Measurements from ENCODE around the gene FNIP2. TPM values are rescaled to one million over a fixed set of nuclear protein-coding genes. Genes with fewer than 3 reads are reported as not detected.
"Not testable (repeated sequence)": the region's sequence is repeated elsewhere in the genome, so short reads cannot be mapped to it uniquely, and the experiment has no call there.

The FNIP2 gene
- total RNA-seq, 2 experiments from 2014 or later: 0.09 to 1.0 TPM

GRCh38 chr4:158875455-158875854, 106.6 kb downstream of the FNIP2 start:
- POLR2A ChIA-PET: interaction anchor here (0.5 to 0.6 kb wide), 2 partner anchors 159 to 194 kb away, joined by 3 to 5 read pairs; no protein-coding TSS in a partner anchor
- no peaks in the 10 kb centered on the region for H4K20me1 ChIP-seq (ENCODE audit: insufficient read depth, low read length)

GRCh38 chr4:158877069-158877468, 108.2 kb downstream of the FNIP2 start:
- Histone ChIP-seq H3K36me3 (ENCODE audit: insufficient read depth, low read length) (no peaks in the 10 kb centered on the region), H3K79me2 (ENCODE audit: insufficient read depth, low read depth, low read length) (no peaks in the 10 kb centered on the region), H3K9me3 (ENCODE audit: low read length) (no peaks in the 10 kb centered on the region), H3K4me1 (ENCODE audit: insufficient read depth, low read length, poor library complexity, severe bottlenecking) (no peaks in the 10 kb centered on the region), H3K27ac (ENCODE audit: low read depth, low read length, poor library complexity, severe bottlenecking) (no peak overlapping the region), H2AFZ (ENCODE audit: low read length) (no peak overlapping the region), H3K9me2 (ENCODE audit: insufficient read depth, low read length) (no peaks in the 10 kb centered on the region), H3K4me3 (ENCODE audit: low read depth, low read length, poor library complexity, severe bottlenecking) (no peak overlapping the region), H3K4me2 (ENCODE audit: low read length) (no peak overlapping the region), H4K20me1 (ENCODE audit: insufficient read depth, low read length) (no peaks in the 10 kb centered on the region)
- no peak for DNase-seq (ENCODE audit: low spot score)
- no peak for TF ChIP-seq CTCF (conservative IDR thresholded peaks at IDR 0.05; ENCODE audit: low read length)
- TF ChIP-seq EZH2phosphoT487 (IDR thresholded peaks at IDR 0.05; ENCODE audit: borderline replicate concordance, low read depth, low read length): no peak
- ChIA-PET CTCF (ENCODE audit: unreplicated experiment) (no interaction called here), POLR2A (no interaction called here)
- BruUV-seq (replicated peaks): no TSS peak
- intact Hi-C loops (cut with micrococcal nuclease; ENCODE audit: unreplicated experiment): no loop called here

More at GRCh38 chr4:158875455-158875854, 106.6 kb downstream of the FNIP2 start:
- intact Hi-C loops (cut with micrococcal nuclease; ENCODE audit: unreplicated experiment): no loop called here
- H3K9me3 ChIP-seq (ENCODE audit: low read length): no peaks in the 10 kb centered on the region
- no peaks in the 10 kb centered on the region for H3K9me2 ChIP-seq (ENCODE audit: insufficient read depth, low read length)
- no peaks in the 10 kb centered on the region for H3K79me2 ChIP-seq (ENCODE audit: insufficient read depth, low read depth, low read length)
- H3K4me2 ChIP-seq (ENCODE audit: low read length): no peak overlapping the region
- no peak for TF ChIP-seq CTCF (conservative IDR thresholded peaks at IDR 0.05; ENCODE audit: low read length)
- no peak for TF ChIP-seq EZH2phosphoT487 (IDR thresholded peaks at IDR 0.05; ENCODE audit: borderline replicate concordance, low read depth, low read length)
- BruUV-seq (replicated peaks): no TSS peak
- no peak for DNase-seq (ENCODE audit: low spot score)
- H3K4me3 ChIP-seq (ENCODE audit: low read depth, low read length, poor library complexity, severe bottlenecking): no peak overlapping the region
- H2AFZ ChIP-seq (ENCODE audit: low read length): no peak overlapping the region
- H3K4me1 ChIP-seq (ENCODE audit: insufficient read depth, low read length, poor library complexity, severe bottlenecking): peaks cover 11% of the 10 kb centered on the region
- H3K36me3 ChIP-seq (ENCODE audit: insufficient read depth, low read length): no peaks in the 10 kb centered on the region
- CTCF ChIA-PET (ENCODE audit: unreplicated experiment): no interaction called here
- no peak overlapping the region for H3K27ac ChIP-seq (ENCODE audit: low read depth, low read length, poor library complexity, severe bottlenecking)

- H2AFZ ChIP-seq (ENCODE audit: low read length); CTCF ChIA-PET (ENCODE audit: unreplicated experiment); H3K79me2 ChIP-seq (ENCODE audit: insufficient read depth, low read depth, low read length); DNase-seq (ENCODE audit: low spot score); H4K20me1 ChIP-seq (ENCODE audit: insufficient read depth, low read length); H3K9me3 ChIP-seq (ENCODE audit: low read length); H3K9me2 ChIP-seq (ENCODE audit: insufficient read depth, low read length); intact Hi-C loops (cut with micrococcal nuclease; ENCODE audit: unreplicated experiment); H3K27ac ChIP-seq (ENCODE audit: low read depth, low read length, poor library complexity, severe bottlenecking); H3K4me3 ChIP-seq (ENCODE audit: low read depth, low read length, poor library complexity, severe bottlenecking); POLR2A ChIA-PET; H3K4me2 ChIP-seq (ENCODE audit: low read length); H3K4me1 ChIP-seq (ENCODE audit: insufficient read depth, low read length, poor library complexity, severe bottlenecking); BruUV-seq (replicated peaks); H3K36me3 ChIP-seq (ENCODE audit: insufficient read depth, low read length): not testable (repeated sequence)
These were observed 113.3 kb downstream of the FNIP2 start for GRCh38 chr4:158882142-158882541.

All from OCI-LY7 (cell line).